Activated gamma-delta T cell treated with anti-CD3 and anti-CD28 coated beads, Interleukin-2, amount 50 U/mL, for 16 hours (primary cell): ENCODE data around the gene STEAP4.

Experiments
- DNase-seq: peaks from one replicate; pipeline ENCODE4 v3.0.0-alpha.2; 2020; ENCODE audit warnings: low read depth

The STEAP4 gene

GRCh38 chr7:88306590-88307048 is at the start of gene STEAP4:
Gene STEAP4, minus strand, starts transcription at chr7:88306894. Its CDS starts 22,625 bp downstream, at chr7:88284269.
- no peak for DNase-seq

GRCh38 chr7:88355011-88355410 is 48.3 kb upstream of the STEAP4 start:
- DNase-seq = no peak

GRCh38 chr7:88350118-88350517 is 43.4 kb upstream of the STEAP4 start:
- DNase-seq = no peak

- no peak for DNase-seq
Observed at GRCh38 chr7:88347517-88347916, 40.8 kb upstream of the STEAP4 start.

- no peak for DNase-seq
Observed at GRCh38 chr7:88347090-88347489, 40.4 kb upstream of the STEAP4 start.

GRCh38 chr7:88346357-88346756 is 39.7 kb upstream of the STEAP4 start:
- no peak for DNase-seq

- DNase-seq = no peak
Observed at GRCh38 chr7:88344956-88345832, 38.5 kb upstream of the STEAP4 start.

- DNase-seq = no peak
Observed at GRCh38 chr7:88344271-88344670, 37.6 kb upstream of the STEAP4 start.

GRCh38 chr7:88339195-88339922 is 32.7 kb upstream of the STEAP4 start:
- no peak for DNase-seq

GRCh38 chr7:88338503-88338902 is 31.8 kb upstream of the STEAP4 start:
- no peak for DNase-seq

GRCh38 chr7:88337572-88337971 is 30.9 kb upstream of the STEAP4 start:
- DNase-seq = no peak

GRCh38 chr7:88331322-88331721 is 24.6 kb upstream of the STEAP4 start:
- DNase-seq = no peak

GRCh38 chr7:88329532-88330463 is 23.1 kb upstream of the STEAP4 start:
- DNase-seq = no peak

GRCh38 chr7:88328787-88329186 is 22.1 kb upstream of the STEAP4 start:
- DNase-seq = no peak

GRCh38 chr7:88324699-88325098 is 18.0 kb upstream of the STEAP4 start:
- DNase-seq = no peak

- no peak for DNase-seq
Observed at GRCh38 chr7:88322151-88322550, 15.5 kb upstream of the STEAP4 start.

GRCh38 chr7:88321694-88322093 is 15.0 kb upstream of the STEAP4 start:
- DNase-seq = no peak

- no peak for DNase-seq
Observed at GRCh38 chr7:88318196-88318595, 11.5 kb upstream of the STEAP4 start.

GRCh38 chr7:88317422-88317821 is 10.7 kb upstream of the STEAP4 start:
- DNase-seq = no peak

GRCh38 chr7:88316456-88316855 is 9.8 kb upstream of the STEAP4 start:
- DNase-seq = no peak

GRCh38 chr7:88315522-88315921 is 8.8 kb upstream of the STEAP4 start:
- DNase-seq = no peak

- no peak for DNase-seq
Observed at GRCh38 chr7:88314061-88314491, 7.4 kb upstream of the STEAP4 start.
